NT2/D1 (cell line): ENCODE measurements around the gene C4orf17.

Experiments
- DNase-seq: peaks from one replicate; pipeline ENCODE4 v3.0.0-alpha.2; 2011; ENCODE audit warnings: low read depth, low spot score
- H3K27me3 ChIP-seq: 2 replicates; pipeline ENCODE4 v1.6.0; 2011; ENCODE audit warnings: mild to moderate bottlenecking; ENCODE audit not compliant: insufficient read length, insufficient read depth
- H3K36me3 ChIP-seq: 2 replicates; pipeline ENCODE4 v1.6.1; 2011; ENCODE audit warnings: mild to moderate bottlenecking, low read length, mixed read lengths; ENCODE audit not compliant: insufficient read depth, insufficient read length
- H3K4me1 ChIP-seq: 2 replicates; pipeline ENCODE4 v1.5.1; 2011; ENCODE audit not compliant: insufficient read depth, insufficient read length
- H3K4me3 ChIP-seq: 2 replicates; pipeline ENCODE4 v1.5.1; 2011; ENCODE audit warnings: low read depth; ENCODE audit not compliant: insufficient read length
- H3K9ac ChIP-seq: 2 replicates; pipeline ENCODE4 v1.6.0; 2011; ENCODE audit warnings: low read depth; ENCODE audit not compliant: insufficient read length
- H3K9me3 ChIP-seq: 2 replicates; pipeline ENCODE4 v1.5.1; 2011; ENCODE audit warnings: mild to moderate bottlenecking, low read length; ENCODE audit not compliant: insufficient read depth
- SUZ12 ChIP-seq: IDR thresholded peaks from 2 replicates; pipeline ENCODE4 v1.6.1; 2011; ENCODE audit not compliant: insufficient read length, insufficient read depth; ENCODE audit errors: extremely low read depth
- YY1 ChIP-seq: IDR thresholded peaks from 2 replicates; pipeline ENCODE4 v1.6.1; 2011; ENCODE audit not compliant: insufficient read length, insufficient read depth
- ZNF274 ChIP-seq: IDR thresholded peaks from 2 replicates; pipeline ENCODE4 v1.6.1; 2011; ENCODE audit warnings: mild to moderate bottlenecking, low read depth, low read length

Gene C4orf17

DNA sequence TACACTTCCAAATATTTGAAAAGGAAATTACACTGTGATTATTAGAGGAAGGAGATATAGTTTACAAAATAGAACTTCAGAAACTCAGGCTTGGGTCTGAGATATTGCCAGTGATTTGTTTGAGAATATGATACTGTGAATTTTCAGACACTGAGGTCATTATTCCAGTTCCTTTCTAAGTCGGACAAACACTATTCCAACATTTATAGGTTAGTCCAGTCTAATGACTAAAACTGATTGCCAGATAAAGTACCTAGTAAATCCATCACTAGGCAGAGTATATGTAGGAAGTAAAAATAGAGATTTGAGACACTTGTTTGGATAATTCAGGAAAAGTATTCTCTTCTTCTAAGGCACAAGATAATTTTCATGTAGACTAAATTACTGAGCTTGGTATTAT, 77.0 kb downstream of the C4orf17 start:
- TF ChIP-seq YY1 (no peak), SUZ12 (no peak), ZNF274 (no peak)
- DNase-seq = no peak
- no peaks in the 10 kb centered on the region for H3K4me1 ChIP-seq
- no peaks in the 10 kb centered on the region for H3K36me3 ChIP-seq
- no peak overlapping the region for H3K4me3 ChIP-seq
- no peaks in the 10 kb centered on the region for H3K27me3 ChIP-seq
- no peaks in the 10 kb centered on the region for H3K9me3 ChIP-seq
- H3K9ac ChIP-seq = no peak overlapping the region

DNA sequence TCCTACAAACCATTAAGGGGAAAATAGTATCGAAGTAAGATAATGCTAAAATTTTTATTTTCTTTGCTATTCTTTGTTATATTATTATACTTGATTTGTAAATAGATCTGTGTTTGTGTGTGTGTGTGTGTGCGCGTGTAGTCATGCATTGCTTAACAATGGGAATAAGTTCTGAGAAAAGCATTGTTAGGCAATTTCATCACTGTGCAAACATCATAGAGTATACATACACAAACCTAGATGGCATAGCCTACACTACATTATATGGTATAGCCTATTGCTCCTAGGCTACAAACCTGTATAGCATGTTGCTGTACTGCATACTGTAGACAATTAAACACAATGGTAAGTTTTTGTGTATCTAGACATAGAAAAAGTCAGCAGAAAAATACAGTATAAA, 80.9 kb downstream of the C4orf17 start:
- Histone ChIP-seq H3K36me3 (no peaks in the 10 kb centered on the region), H3K9me3 (no peaks in the 10 kb centered on the region), H3K27me3 (no peaks in the 10 kb centered on the region), H3K9ac (no peak overlapping the region), H3K4me3 (no peak overlapping the region), H3K4me1 (no peaks in the 10 kb centered on the region)
- no peak for DNase-seq
- TF ChIP-seq YY1 (no peak), SUZ12 (no peak), ZNF274 (no peak)
